ENCODE data around the gene HSPA2.
A peak's percentile ranks its signal among the peaks of the same experiment; 100 is the strongest.

The HSPA2 gene

GRCh38 chr14:64540208-64541202 lies at the start of gene HSPA2:
Gene HSPA2, plus strand, starts transcription at chr14:64540741. Its CDS starts 109 bp downstream, at chr14:64540850.
- peaks cover 35% of the 10 kb centered on the region for H3K4me1 Mint-ChIP-seq
- peak within 1 kb of the TSS; percentile 92 for H3K27ac Mint-ChIP-seq (ENCODE audit: low read depth)
- no peaks in the 10 kb centered on the region for H3K9me3 Mint-ChIP-seq
- DNase-seq (ENCODE audit: low spot score in 2 of 2): peak; percentile 81 to 88
- H3K4me3 Mint-ChIP-seq: peak within 1 kb of the TSS; percentile 95
- no peaks in the 10 kb centered on the region for H3K27me3 Mint-ChIP-seq
- peak; percentile 94 for ATAC-seq (replicated peaks; ENCODE audit: extremely low read depth, poor library complexity, severe bottlenecking)
- H3K36me3 Mint-ChIP-seq (ENCODE audit: insufficient read depth): peaks cover 14% of the 10 kb centered on the region

GRCh38 chr14:64491637-64492036 lies 48.9 kb upstream of the HSPA2 start:
- no peak for ATAC-seq (replicated peaks; ENCODE audit: extremely low read depth, poor library complexity, severe bottlenecking)
- DNase-seq (ENCODE audit: low spot score in 2 of 2): no peak
- Mint-ChIP-seq H3K27ac (ENCODE audit: low read depth) (no peak overlapping the region), H3K4me3 (no peak overlapping the region), H3K27me3 (no peaks in the 10 kb centered on the region), H3K36me3 (ENCODE audit: insufficient read depth) (peaks cover 56% of the 10 kb centered on the region), H3K9me3 (no peaks in the 10 kb centered on the region), H3K4me1 (peaks cover 44% of the 10 kb centered on the region)

- Mint-ChIP-seq H3K27ac (ENCODE audit: low read depth) (peak overlapping the region; percentile 75), H3K27me3 (no peaks in the 10 kb centered on the region)
Measured at GRCh38 chr14:64493455-64493854, 47.1 kb upstream of the HSPA2 start.

GRCh38 chr14:64495252-64495651 lies 45.3 kb upstream of the HSPA2 start:
- DNase-seq (ENCODE audit: low spot score in 2 of 2): no peak
- no peak for ATAC-seq (replicated peaks; ENCODE audit: extremely low read depth, poor library complexity, severe bottlenecking)
- no peak overlapping the region for H3K27ac Mint-ChIP-seq (ENCODE audit: low read depth)
- H3K36me3 Mint-ChIP-seq (ENCODE audit: insufficient read depth): peaks cover 46% of the 10 kb centered on the region
- no peak overlapping the region for H3K4me3 Mint-ChIP-seq
- peaks cover 52% of the 10 kb centered on the region for H3K4me1 Mint-ChIP-seq
- no peaks in the 10 kb centered on the region for H3K9me3 Mint-ChIP-seq
- no peaks in the 10 kb centered on the region for H3K27me3 Mint-ChIP-seq

More at GRCh38 chr14:64493455-64493854, 47.1 kb upstream of the HSPA2 start:
- Mint-ChIP-seq H3K9me3 (no peaks in the 10 kb centered on the region), H3K36me3 (ENCODE audit: insufficient read depth) (peaks cover 50% of the 10 kb centered on the region), H3K4me3 (no peak overlapping the region), H3K4me1 (peaks cover 46% of the 10 kb centered on the region)
- no peak for ATAC-seq (replicated peaks; ENCODE audit: extremely low read depth, poor library complexity, severe bottlenecking)
- no peak for DNase-seq (ENCODE audit: low spot score in 2 of 2)

GRCh38 chr14:64496764-64497163 lies 43.8 kb upstream of the HSPA2 start:
- ATAC-seq (replicated peaks; ENCODE audit: extremely low read depth, poor library complexity, severe bottlenecking) (peak; percentile 40), DNase-seq (ENCODE audit: low spot score in 2 of 2) (no peak)
- Mint-ChIP-seq H3K27me3 (no peaks in the 10 kb centered on the region), H3K27ac (ENCODE audit: low read depth) (no peak overlapping the region), H3K9me3 (no peaks in the 10 kb centered on the region), H3K4me1 (peaks cover 48% of the 10 kb centered on the region), H3K4me3 (no peak overlapping the region), H3K36me3 (ENCODE audit: insufficient read depth) (peaks cover 43% of the 10 kb centered on the region)

- DNase-seq (ENCODE audit: low spot score in 2 of 2): no peak
- no peaks in the 10 kb centered on the region for H3K27me3 Mint-ChIP-seq
- H3K36me3 Mint-ChIP-seq (ENCODE audit: insufficient read depth): peaks cover 50% of the 10 kb centered on the region
- no peaks in the 10 kb centered on the region for H3K9me3 Mint-ChIP-seq
- peaks cover 50% of the 10 kb centered on the region for H3K4me1 Mint-ChIP-seq
- H3K4me3 Mint-ChIP-seq: peak overlapping the region; percentile 59
- peak overlapping the region; percentile 98 for H3K27ac Mint-ChIP-seq (ENCODE audit: low read depth)
- no peak for ATAC-seq (replicated peaks; ENCODE audit: extremely low read depth, poor library complexity, severe bottlenecking)
Measured at GRCh38 chr14:64500088-64500487, 40.5 kb upstream of the HSPA2 start.

GRCh38 chr14:64501411-64502171 lies 39.0 kb upstream of the HSPA2 start:
- Mint-ChIP-seq H3K27ac (ENCODE audit: low read depth) (peak overlapping the region; percentile 98), H3K4me3 (peak overlapping the region; percentile 91), H3K9me3 (no peaks in the 10 kb centered on the region), H3K36me3 (ENCODE audit: insufficient read depth) (peaks cover 52% of the 10 kb centered on the region), H3K27me3 (no peaks in the 10 kb centered on the region), H3K4me1 (peaks cover 57% of the 10 kb centered on the region)
- no peak for DNase-seq (ENCODE audit: low spot score in 2 of 2)
- ATAC-seq (replicated peaks; ENCODE audit: extremely low read depth, poor library complexity, severe bottlenecking): no peak

GRCh38 chr14:64502456-64502855 lies 38.1 kb upstream of the HSPA2 start:
- ATAC-seq (replicated peaks; ENCODE audit: extremely low read depth, poor library complexity, severe bottlenecking) (no peak), DNase-seq (ENCODE audit: low spot score in 2 of 2) (no peak)
- no peaks in the 10 kb centered on the region for H3K9me3 Mint-ChIP-seq
- peak overlapping the region; percentile 91 for H3K4me3 Mint-ChIP-seq
- peak overlapping the region; percentile 98 for H3K27ac Mint-ChIP-seq (ENCODE audit: low read depth)
- peaks cover 59% of the 10 kb centered on the region for H3K4me1 Mint-ChIP-seq
- peaks cover 51% of the 10 kb centered on the region for H3K36me3 Mint-ChIP-seq (ENCODE audit: insufficient read depth)
- H3K27me3 Mint-ChIP-seq: no peaks in the 10 kb centered on the region

GRCh38 chr14:64502887-64503433 lies 37.6 kb upstream of the HSPA2 start:
- Mint-ChIP-seq H3K4me1 (peaks cover 64% of the 10 kb centered on the region), H3K27me3 (no peaks in the 10 kb centered on the region), H3K27ac (ENCODE audit: low read depth) (peak overlapping the region; percentile 98), H3K4me3 (peak overlapping the region; percentile 91), H3K36me3 (ENCODE audit: insufficient read depth) (peaks cover 48% of the 10 kb centered on the region), H3K9me3 (no peaks in the 10 kb centered on the region)
- DNase-seq (ENCODE audit: low spot score in 2 of 2) (no peak), ATAC-seq (replicated peaks; ENCODE audit: extremely low read depth, poor library complexity, severe bottlenecking) (no peak)

GRCh38 chr14:64503434-64504309 lies 36.9 kb upstream of the HSPA2 start, which contains the start of gene ZBTB25:
Gene ZBTB25, minus strand, starts transcription at chr14:64503838. Its CDS starts 13,305 bp downstream, at chr14:64490533.
- H3K36me3 Mint-ChIP-seq (ENCODE audit: insufficient read depth): peaks cover 43% of the 10 kb centered on the region
- DNase-seq (ENCODE audit: low spot score in 2 of 2): peak; percentile 92 to 97
- peak; percentile 76 for ATAC-seq (replicated peaks; ENCODE audit: extremely low read depth, poor library complexity, severe bottlenecking)
- H3K27ac Mint-ChIP-seq (ENCODE audit: low read depth): peak within 1 kb of the TSS; percentile 98
- H3K4me3 Mint-ChIP-seq: peak within 1 kb of the TSS; percentile 91
- no peaks in the 10 kb centered on the region for H3K9me3 Mint-ChIP-seq
- H3K4me1 Mint-ChIP-seq: peaks cover 71% of the 10 kb centered on the region
- no peaks in the 10 kb centered on the region for H3K27me3 Mint-ChIP-seq

GRCh38 chr14:64504310-64504896 lies 36.1 kb upstream of the HSPA2 start, which contains the start of gene ZBTB1:
Gene ZBTB1, plus strand, starts transcription at chr14:64504770. Its CDS starts 16,735 bp downstream, at chr14:64521505.
- ATAC-seq (replicated peaks; ENCODE audit: extremely low read depth, poor library complexity, severe bottlenecking): peak; percentile 55

More at GRCh38 chr14:64504310-64504896, 36.1 kb upstream of the HSPA2 start, which contains the start of gene ZBTB1:
- peak; percentile 74 to 89 for DNase-seq (ENCODE audit: low spot score in 2 of 2)
- peaks cover 78% of the 10 kb centered on the region for H3K4me1 Mint-ChIP-seq
- no peaks in the 10 kb centered on the region for H3K9me3 Mint-ChIP-seq
- peaks cover 38% of the 10 kb centered on the region for H3K36me3 Mint-ChIP-seq (ENCODE audit: insufficient read depth)
- peak within 1 kb of the TSS; percentile 98 for H3K27ac Mint-ChIP-seq (ENCODE audit: low read depth)
- H3K27me3 Mint-ChIP-seq: no peaks in the 10 kb centered on the region
- H3K4me3 Mint-ChIP-seq: peak within 1 kb of the TSS; percentile 91

Data from central memory CD8-positive, alpha-beta T cell (primary cell).